HG02884 (cell line): ENCODE measurements around the gene MC1R.
"Not testable (repeated sequence)": the region's sequence is repeated elsewhere in the genome, so short reads cannot be mapped to it uniquely, and the experiment has no call there.

Experiments
- ATAC-seq: cut with Tn5 transposase; IDR thresholded peaks from one replicate; pipeline ENCODE4 v1.9.1; 2021; ENCODE audit warnings: mild to moderate bottlenecking, moderate library complexity; ENCODE audit not compliant: unreplicated experiment

Gene MC1R

GRCh38 chr16:89934019-89934418 is 15.4 kb downstream of the MC1R start:
- not testable (repeated sequence) for ATAC-seq

- ATAC-seq = no peak
Measured at GRCh38 chr16:89934611-89935553, 16.2 kb downstream of the MC1R start.

- ATAC-seq = not testable (repeated sequence)
Measured at GRCh38 chr16:89935620-89936019, 17.0 kb downstream of the MC1R start.

GRCh38 chr16:89936034-89936433 is 17.4 kb downstream of the MC1R start:
- ATAC-seq = no peak

GRCh38 chr16:89936508-89936907 is 17.8 kb downstream of the MC1R start:
- no peak for ATAC-seq

GRCh38 chr16:89936981-89937380 is 18.3 kb downstream of the MC1R start:
- no peak for ATAC-seq

GRCh38 chr16:89938175-89938885 is 19.7 kb downstream of the MC1R start:
- ATAC-seq = no peak

GRCh38 chr16:89944773-89945172 is 26.1 kb downstream of the MC1R start:
- no peak for ATAC-seq

- ATAC-seq = no peak
Measured at GRCh38 chr16:89945654-89946053, 27.0 kb downstream of the MC1R start.

GRCh38 chr16:89946515-89946914 is 27.9 kb downstream of the MC1R start:
- ATAC-seq = no peak

- no peak for ATAC-seq
Measured at GRCh38 chr16:89949121-89949742, 30.6 kb downstream of the MC1R start.

- ATAC-seq = no peak
Measured at GRCh38 chr16:89949756-89950155, 31.1 kb downstream of the MC1R start.

GRCh38 chr16:89951509-89951908 is 32.8 kb downstream of the MC1R start:
- no peak for ATAC-seq

- ATAC-seq = no peak
Measured at GRCh38 chr16:89952049-89952448, 33.4 kb downstream of the MC1R start.

GRCh38 chr16:89952551-89952950 is 33.9 kb downstream of the MC1R start:
- no peak for ATAC-seq

GRCh38 chr16:89953671-89954406 is 35.2 kb downstream of the MC1R start:
- peak; percentile 60 for ATAC-seq

GRCh38 chr16:89954462-89954861 is 35.8 kb downstream of the MC1R start:
- no peak for ATAC-seq

GRCh38 chr16:89955001-89955685 is 36.5 kb downstream of the MC1R start:
- ATAC-seq = no peak

GRCh38 chr16:89956505-89957215 is 38.0 kb downstream of the MC1R start:
- ATAC-seq = no peak
